ENCODE data around the gene TTBK2. TPM values are rescaled to one million over a fixed set of nuclear protein-coding genes. Genes with fewer than 3 reads are reported as not detected.

Gene TTBK2
- total and polyA plus RNA-seq, 2 donors (not counting 3 experiments of a cell fraction or from before 2014, with no cell fraction given), result 4.4 to 17.1 TPM

GRCh38 chr15:42918047-42918446 lies 2.5 kb downstream of the TTBK2 start:
- intact Hi-C loops (cut with micrococcal nuclease), result no loop called here
- H3K9me1 ChIP-seq (replicated peaks; ENCODE audit: control insufficient read depth, extremely low read depth, insufficient read depth, low read length), result no peaks in the 10 kb centered on the region
- no peak overlapping the region for H3K4me2 ChIP-seq (ENCODE audit: insufficient read depth, low read length)
- no peaks in the 10 kb centered on the region for H3K27me3 ChIP-seq (ENCODE audit: control insufficient read depth in 2 of 2, insufficient read depth in 2 of 2, low read length in 2 of 2)
- no peak for TF ChIP-seq MYC (IDR thresholded peaks at IDR 0.05; ENCODE audit: low read depth, low read length)
- no peak for TF ChIP-seq EZH2 (IDR thresholded peaks at IDR 0.05; ENCODE audit: borderline replicate concordance, low read depth, low read length, severe bottlenecking)
- no peak for TF ChIP-seq POLR2AphosphoS5 (IDR thresholded peaks at IDR 0.05; ENCODE audit: insufficient read depth, low read depth, low read length)
- no peak for TF ChIP-seq CTCF (IDR thresholded peaks at IDR 0.05; ENCODE audit: extremely low read depth in 1 of 2, insufficient read depth in 1 of 2, low read depth in 1 of 2, low read length in 2 of 2)
- no peak for TF ChIP-seq POLR2A (IDR thresholded peaks at IDR 0.05; ENCODE audit: low read depth, low read length)
- TF ChIP-seq FOS (IDR thresholded peaks at IDR 0.05; ENCODE audit: borderline replicate concordance, insufficient read depth, low read length), result no peak
- no peak for TF ChIP-seq MAX (IDR thresholded peaks at IDR 0.05; ENCODE audit: insufficient read depth, insufficient read length)
- no peak for TF ChIP-seq JUN (IDR thresholded peaks at IDR 0.05; ENCODE audit: borderline replicate concordance, insufficient read depth, insufficient read length, low read depth)
- TF ChIP-seq GATA2 (IDR thresholded peaks at IDR 0.05; ENCODE audit: insufficient read depth, insufficient read length, low read depth, low read length), result no peak
- H3K9ac ChIP-seq (replicated peaks; ENCODE audit: extremely low read depth, insufficient read depth, low read length), result no peak overlapping the region
- H3K9me3 ChIP-seq (replicated peaks; ENCODE audit: control insufficient read depth, insufficient read depth, low read length), result no peaks in the 10 kb centered on the region
- DNase-seq (ENCODE audit: low read depth, low spot score), result no peak
- no peaks in the 10 kb centered on the region for H3K36me3 ChIP-seq (ENCODE audit: control insufficient read depth in 2 of 2, extremely low read depth in 1 of 2, insufficient read depth in 2 of 2, low read length in 2 of 2)
- H3K27ac ChIP-seq (ENCODE audit: insufficient read depth, low read depth, low read length), result no peak overlapping the region
- FAIRE-seq, result no peak
- POLR2A ChIA-PET, result interaction anchor here (0.6 kb wide), 1 partner anchor 195 kb away, joined by 3 read pairs; no protein-coding TSS in a partner anchor
- no peak overlapping the region for H2AFZ ChIP-seq (ENCODE audit: low read depth, low read length)
- peaks cover 26% of the 10 kb centered on the region for H3K4me1 ChIP-seq (ENCODE audit: control insufficient read depth, extremely low read depth, insufficient read depth, low read length)
- H3K4me3 ChIP-seq (replicated peaks in 1 of 3; ENCODE audit: insufficient read depth in 1 of 3, low read depth in 1 of 3, low read length in 3 of 3), result no peak overlapping the region
- H4K20me1 ChIP-seq (replicated peaks; ENCODE audit: control insufficient read depth, extremely low read depth, insufficient read depth, low read length), result no peaks in the 10 kb centered on the region
- dilution Hi-C loops (cut with MboI; ENCODE audit: extremely low pct_ligation_motif_present, low sequenced_read_pairs), result no loop called here
- BruUV-seq (replicated peaks), result no TSS peak
- CTCF ChIA-PET, result interaction anchor here (0.6 to 2.5 kb wide), 5 partner anchors 8 to 162 kb away, joined by 3 to 11 read pairs (median 5); no protein-coding TSS in a partner anchor
- peaks cover 4% of the 10 kb centered on the region for H3K79me2 ChIP-seq (ENCODE audit: control insufficient read depth, insufficient read depth, low read length)
